ENCODE data around the gene PRKAG3. TPM values are rescaled to one million over a fixed set of nuclear protein-coding genes. Genes with fewer than 3 reads are reported as not detected.

Gene PRKAG3
- polyA plus RNA-seq, 1 of the 3 experiments (the other 2 are of a cell fraction), result not detected

GRCh38 chr2:218783688-218784087, 47.9 kb downstream of the PRKAG3 start:
- Histone ChIP-seq H3K27me3 (ENCODE audit: insufficient read depth) (no peaks in the 10 kb centered on the region), H3K79me2 (ENCODE audit: insufficient read depth) (no peaks in the 10 kb centered on the region), H3K27ac (ENCODE audit: low read depth in 2 of 2, low read length in 1 of 2) (no peak overlapping the region), H4K20me1 (ENCODE audit: insufficient read depth) (no peaks in the 10 kb centered on the region), H3K36me3 (replicated peaks in 1 of 2; ENCODE audit: control insufficient read depth in 1 of 2, insufficient read depth in 2 of 2, low read length in 1 of 2) (no peaks in the 10 kb centered on the region), H3F3A (replicated peaks; ENCODE audit: insufficient read depth) (no peaks in the 10 kb centered on the region), H3K9ac (no peak overlapping the region), H2AFZ (ENCODE audit: low read depth) (no peak overlapping the region), H3K4me2 (no peak overlapping the region), H3K4me3 (ENCODE audit: low read depth in 2 of 2, low read length in 1 of 2) (no peak overlapping the region), H3K9me3 (no peaks in the 10 kb centered on the region), H3K9me2 (no peaks in the 10 kb centered on the region), H3K4me1 (ENCODE audit: control insufficient read depth in 1 of 2, insufficient read depth in 2 of 2, low read depth in 1 of 2, low read length in 1 of 2) (no peaks in the 10 kb centered on the region; a peak in 1 of 4 replicates)
- TF ChIP-seq SMC3 (IDR thresholded peaks at IDR 0.05; ENCODE audit: low read depth, low read length) (no peak), USF1 (IDR thresholded peaks at IDR 0.05; ENCODE audit: borderline replicate concordance, low read depth) (no peak), YY1 (IDR thresholded peaks at IDR 0.05; ENCODE audit: low read depth) (no peak), RXRA (IDR thresholded peaks at IDR 0.05; ENCODE audit: borderline replicate concordance, low read depth) (no peak), GABPA (IDR thresholded peaks at IDR 0.05; ENCODE audit: low read depth) (no peak), PBX3 (IDR thresholded peaks at IDR 0.05) (no peak), TCF12 (IDR thresholded peaks at IDR 0.05) (no peak), REST (IDR thresholded peaks at IDR 0.05; ENCODE audit: low read depth, low read length) (no peak), MAX (IDR thresholded peaks at IDR 0.05; ENCODE audit: low read depth) (no peak), EZH2phosphoT487 (IDR thresholded peaks at IDR 0.05; ENCODE audit: borderline replicate concordance, low read depth) (no peak), FOXJ3 (CRISPR knock-in tag; IDR thresholded peaks at IDR 0.05) (no peak), EP300 (IDR thresholded peaks at IDR 0.05; ENCODE audit: borderline replicate concordance in 1 of 2, low read depth in 1 of 2, low read length in 1 of 2) (no peak), IRF3 (IDR thresholded peaks at IDR 0.05; ENCODE audit: low read depth, low read length) (no peak), JUND (IDR thresholded peaks at IDR 0.05) (no peak), RAD21 (IDR thresholded peaks at IDR 0.05; ENCODE audit: low read length) (no peak), NRF1 (IDR thresholded peaks at IDR 0.05; ENCODE audit: low read depth, low read length) (no peak), TEAD4 (IDR thresholded peaks at IDR 0.05; ENCODE audit: borderline replicate concordance, insufficient read depth) (no peak), NFIC (IDR thresholded peaks at IDR 0.05; ENCODE audit: borderline replicate concordance) (no peak), MEF2A (IDR thresholded peaks at IDR 0.05; ENCODE audit: borderline replicate concordance, low read depth) (no peak)
- no peak for DNase-seq
- ChIA-PET POLR2A (no interaction called here), CTCF (no interaction called here)
- WGBS (ENCODE audit: low lambda C conversion rate), result 74% methylated on average over 4 of the region's 4 CpGs

Measured in SK-N-SH (cell line).